ENCODE results near the gene SSBP4. TPM values are rescaled to one million over a fixed set of nuclear protein-coding genes. Genes with fewer than 3 reads are reported as not detected.

The SSBP4 gene
- total and polyA plus RNA-seq, 2 of the 4 experiments (the other 2 are of a cell fraction) = 14.9 to 39.7 TPM

GRCh38 chr19:18465214-18465963, 46.2 kb downstream of the SSBP4 start:
- Histone ChIP-seq H3K36me3 (ENCODE audit: control insufficient read depth, insufficient read depth, low read length) (peaks cover 24% of the 10 kb centered on the region), H3K4me1 (ENCODE audit: control insufficient read depth, insufficient read depth, low read length) (peaks cover 33% of the 10 kb centered on the region), H2AK5ac (ENCODE audit: low read depth, low read length) (peak overlapping the region; percentile 3; the same call in 1 of the 2 replicates), H3K79me1 (ENCODE audit: low read depth in 1 of 2, low read length in 2 of 2) (peaks cover 19 to 96% of the 10 kb centered on the region in 2 experiments), H3K14ac (replicated peaks; ENCODE audit: low read depth, low read length) (peak overlapping the region; percentile 49; the same call in 1 of the 2 replicates), H2BK15ac (ENCODE audit: low read depth, low read length) (0 out of 3 replicates have a peak overlapping the region, but pooled peaks have one; percentile 15), H3K23ac (ENCODE audit: low read depth, low read length) (peak overlapping the region; percentile 76; the same call in 1 of the 2 replicates), H3K9me3 (ENCODE audit: control insufficient read depth, insufficient read depth, low read length) (no peaks in the 10 kb centered on the region), H3K9ac (ENCODE audit: low read depth, low read length) (peak overlapping the region; percentile 5; the same call in 1 of the 2 replicates), H3K56ac (ENCODE audit: extremely low read depth, insufficient read depth, low read length) (no peak overlapping the region), H4K5ac (ENCODE audit: low read depth, low read length) (no peak overlapping the region), H3K27me3 (ENCODE audit: control insufficient read depth, insufficient read depth, low read length) (no peaks in the 10 kb centered on the region), H2BK120ac (ENCODE audit: low read depth, low read length) (peak overlapping the region; percentile 58; the same call in 1 of the 2 replicates), H2BK5ac (ENCODE audit: low read depth, low read length, poor library complexity, severe bottlenecking) (peak overlapping the region; percentile 65), H4K91ac (ENCODE audit: insufficient read depth, low read depth, low read length) (0 out of 2 replicates have a peak overlapping the region, but pooled peaks have one; percentile 7), H3K27ac (ENCODE audit: insufficient read depth, low read length) (peak overlapping the region; percentile 72; the same call in 1 of the 2 replicates), H3K4me2 (ENCODE audit: low read depth, low read length) (no peak overlapping the region), H3K4ac (ENCODE audit: low read depth, low read length) (peak overlapping the region; percentile 64), H4K20me1 (ENCODE audit: insufficient read depth, low read length) (peaks cover 93% of the 10 kb centered on the region), H2AFZ (replicated peaks; ENCODE audit: low read length, poor library complexity) (peak overlapping the region; percentile 67), H3K4me3 (ENCODE audit: insufficient read depth, low read depth, low read length) (no peak overlapping the region), H2BK20ac (ENCODE audit: low read depth, low read length) (peak overlapping the region; percentile 10; the same call in 1 of the 2 replicates), H3K18ac (ENCODE audit: low read depth, low read length) (no peak overlapping the region; the same call in 1 of the 2 replicates), H3K9me1 (ENCODE audit: insufficient read depth, low read length) (peaks cover 27% of the 10 kb centered on the region), H2AK9ac (replicated peaks; ENCODE audit: low read depth, low read length, poor library complexity) (peak overlapping the region; percentile 6), H4K8ac (ENCODE audit: low read depth in 2 of 2, low read length in 2 of 2) (0 out of 4 replicates have a peak overlapping the region, but pooled peaks of 1 of the 2 experiments have one; percentile 20)
- in situ Hi-C loops (cut with MboI; ENCODE audit: low sequenced_read_pairs) (no loop called here), intact Hi-C loops (cut with micrococcal nuclease) (loop anchor here (5.0 kb wide), 1 partner anchor 107 kb away; the partner anchor contains the start of gene UBA52), dilution Hi-C loops (cut with HindIII; ENCODE audit: low sequenced_read_pairs, unreplicated experiment) (no loop called here)
- ChIA-PET POLR2A (ENCODE audit: unreplicated experiment) (interaction anchor here (1.0 kb wide), 1 partner anchor 12 kb away, joined by 3 read pairs; no protein-coding TSS in a partner anchor), CTCF (interaction anchor here (0.6 to 4.1 kb wide), 3 partner anchors 13 to 176 kb away, joined by 3 to 21 read pairs (median 4); no protein-coding TSS in a partner anchor)
- ATAC-seq (ENCODE audit: low read depth) (no peak), DNase-seq (no peak)
- WGBS, 2 experiments (ENCODE audit: extremely low coverage in 2 of 2, insufficient read length in 1 of 2) = 98% methylated on average over 7 of the region's 30 CpGs; no CpG with 5 or more reads in 1 of the 2 experiments
- no TSS peak for BruUV-seq (replicated peaks)
- TF ChIP-seq FOS (IDR thresholded peaks at IDR 0.05; ENCODE audit: low read depth, low read length) (no peak), CHD1 (IDR thresholded peaks at IDR 0.05; ENCODE audit: low read depth, low read length) (no peak), MAFK (IDR thresholded peaks at IDR 0.05; ENCODE audit: low read depth, low read length) (no peak), POLR2A (IDR thresholded peaks at IDR 0.05; ENCODE audit: low read depth, low read length) (no peak), CEBPB (IDR thresholded peaks at IDR 0.05; ENCODE audit: low read depth, low read length) (no peak), ELK1 (IDR thresholded peaks at IDR 0.05; ENCODE audit: borderline replicate concordance, low read depth, low read length) (no peak), BHLHE40 (IDR thresholded peaks at IDR 0.05; ENCODE audit: low read depth, low read length) (no peak), USF2 (IDR thresholded peaks at IDR 0.05; ENCODE audit: low read depth, low read length) (no peak), RAD21 (IDR thresholded peaks at IDR 0.05; ENCODE audit: low read length) (no peak), SMC3 (IDR thresholded peaks at IDR 0.05; ENCODE audit: low read depth, low read length) (no peak), MXI1 (IDR thresholded peaks at IDR 0.05; ENCODE audit: borderline replicate concordance, low read depth, low read length) (no peak), RFX5 (IDR thresholded peaks at IDR 0.05; ENCODE audit: low read depth, low read length) (no peak)
- TF ChIP-seq, protein P1, sequence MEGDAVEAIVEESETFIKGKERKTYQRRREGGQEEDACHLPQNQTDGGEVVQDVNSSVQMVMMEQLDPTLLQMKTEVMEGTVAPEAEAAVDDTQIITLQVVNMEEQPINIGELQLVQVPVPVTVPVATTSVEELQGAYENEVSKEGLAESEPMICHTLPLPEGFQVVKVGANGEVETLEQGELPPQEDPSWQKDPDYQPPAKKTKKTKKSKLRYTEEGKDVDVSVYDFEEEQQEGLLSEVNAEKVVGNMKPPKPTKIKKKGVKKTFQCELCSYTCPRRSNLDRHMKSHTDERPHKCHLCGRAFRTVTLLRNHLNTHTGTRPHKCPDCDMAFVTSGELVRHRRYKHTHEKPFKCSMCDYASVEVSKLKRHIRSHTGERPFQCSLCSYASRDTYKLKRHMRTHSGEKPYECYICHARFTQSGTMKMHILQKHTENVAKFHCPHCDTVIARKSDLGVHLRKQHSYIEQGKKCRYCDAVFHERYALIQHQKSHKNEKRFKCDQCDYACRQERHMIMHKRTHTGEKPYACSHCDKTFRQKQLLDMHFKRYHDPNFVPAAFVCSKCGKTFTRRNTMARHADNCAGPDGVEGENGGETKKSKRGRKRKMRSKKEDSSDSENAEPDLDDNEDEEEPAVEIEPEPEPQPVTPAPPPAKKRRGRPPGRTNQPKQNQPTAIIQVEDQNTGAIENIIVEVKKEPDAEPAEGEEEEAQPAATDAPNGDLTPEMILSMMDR (conservative IDR thresholded peaks at IDR 0.05; ENCODE audit: low read depth, low read length) = no peak
